Suppressor macrophage treated with lipopolysaccharide for 4 hours (primary cell): Measurements from ENCODE around the gene GPR132.
"Not testable (repeated sequence)": the region's sequence is repeated elsewhere in the genome, so short reads cannot be mapped to it uniquely, and the experiment has no call there.

ENCODE experiments used
- DNase-seq: peaks from one replicate; pipeline ENCODE4 v3.0.0-alpha.2; 2020

The GPR132 gene

DNA sequence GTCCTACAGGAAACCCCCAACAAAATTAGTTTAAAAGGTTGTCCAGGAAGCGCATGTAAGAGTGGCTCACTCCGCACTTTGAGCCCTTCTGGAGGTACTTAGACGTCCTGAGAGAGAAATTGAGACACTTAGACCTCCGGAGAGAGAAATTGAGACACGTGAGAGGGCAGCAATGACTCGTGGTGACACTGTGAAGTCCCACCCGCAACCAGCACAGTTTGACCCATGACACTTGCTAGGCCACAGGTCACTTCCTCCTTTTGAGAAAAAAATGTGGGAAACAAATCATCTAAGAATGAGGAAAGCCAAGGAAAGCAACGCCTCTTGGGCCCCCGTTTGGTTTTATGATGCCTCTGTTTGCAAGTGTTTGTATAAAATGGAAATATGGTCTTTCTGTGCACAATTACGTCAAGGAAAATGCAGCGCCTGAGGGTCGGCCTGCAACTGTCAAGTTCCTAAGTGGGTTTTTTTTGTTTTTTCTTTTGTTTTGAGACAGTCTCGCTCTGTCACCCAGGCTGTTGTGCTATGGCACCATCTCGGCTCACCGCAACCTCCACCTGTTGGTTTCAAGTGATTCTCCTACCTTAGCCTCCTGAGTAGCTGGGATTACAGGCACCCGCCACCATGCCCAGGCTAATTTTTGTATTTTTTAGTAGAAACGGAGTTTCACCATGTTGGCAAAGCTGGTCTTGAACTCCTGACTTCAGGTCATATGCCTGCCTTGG lies 30.8 kb downstream of the GPR132 start:
- peak; percentile 86 for DNase-seq

DNA sequence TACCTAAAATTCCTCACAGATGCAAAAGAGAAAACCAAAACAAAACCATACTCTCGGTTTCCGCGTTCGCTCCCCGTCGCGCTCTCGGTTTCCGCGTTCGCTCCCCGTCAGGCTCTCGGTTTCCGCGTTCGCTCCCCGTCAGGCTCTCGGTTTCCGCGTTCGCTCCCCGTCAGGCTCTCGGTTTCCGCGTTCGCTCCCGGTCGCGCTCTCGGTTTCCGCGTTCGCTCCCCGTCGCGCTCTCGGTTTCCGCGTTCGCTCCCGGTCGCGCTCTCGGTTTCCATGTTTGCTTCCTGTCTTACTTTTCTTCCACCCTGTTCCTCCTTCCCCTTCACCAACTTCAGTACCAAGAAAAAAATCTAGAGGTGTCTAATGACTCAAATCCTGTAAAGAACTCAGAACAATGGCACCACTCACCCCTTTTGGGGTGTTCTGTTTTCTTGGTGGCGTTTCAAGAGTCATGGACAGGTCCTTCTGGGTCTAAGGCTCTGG lies 31.8 kb downstream of the GPR132 start:
- DNase-seq, result peak; percentile 25

DNA sequence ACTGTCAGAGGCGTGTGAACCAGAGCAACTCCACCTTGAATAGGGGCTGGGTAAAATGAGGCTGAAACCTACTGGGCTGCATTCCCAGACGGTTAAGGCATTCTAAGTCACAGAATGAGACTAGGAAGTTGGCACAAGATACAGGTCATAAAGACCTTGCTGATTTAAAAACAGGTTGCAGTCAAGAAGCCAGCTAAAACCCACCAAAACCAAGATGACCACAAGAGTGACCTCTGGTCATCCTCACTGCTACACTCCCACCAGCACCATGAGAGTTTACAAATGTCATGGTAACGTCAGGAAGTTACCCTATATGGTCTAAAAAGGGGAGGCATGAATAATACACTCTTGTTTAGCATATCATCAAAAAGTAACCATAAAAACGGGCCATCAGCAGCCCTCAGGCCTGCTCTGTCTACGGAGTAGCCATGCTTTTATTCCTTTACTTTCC lies 32.8 kb downstream of the GPR132 start:
- not testable (repeated sequence) for DNase-seq

DNA sequence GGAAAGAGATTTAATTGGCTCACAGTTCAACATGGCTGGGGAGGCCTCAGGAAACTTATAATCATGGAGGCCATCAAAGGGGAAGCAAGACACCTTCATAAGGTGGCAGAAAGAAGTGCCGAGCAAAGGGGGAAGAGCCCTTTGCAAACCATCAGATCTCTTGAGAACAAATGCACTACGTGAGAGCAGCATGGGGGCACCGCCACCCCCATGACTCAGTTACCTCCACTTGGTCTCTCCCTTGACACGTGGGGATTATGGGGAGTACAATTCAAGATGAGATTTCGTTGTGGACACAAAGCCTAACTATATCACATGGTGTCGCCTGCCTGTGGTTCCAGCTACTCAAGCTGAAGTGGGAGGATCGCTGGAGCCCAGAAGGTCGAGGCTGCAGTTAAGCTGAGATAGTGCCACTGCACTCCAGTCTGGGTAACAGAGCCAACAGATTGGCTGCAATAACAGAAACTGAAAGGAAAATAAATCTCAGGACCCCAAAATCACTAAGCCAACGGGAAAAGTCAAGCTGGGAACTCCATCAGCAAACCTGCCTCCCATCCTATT lies 34.3 kb downstream of the GPR132 start:
- no peak for DNase-seq

DNA sequence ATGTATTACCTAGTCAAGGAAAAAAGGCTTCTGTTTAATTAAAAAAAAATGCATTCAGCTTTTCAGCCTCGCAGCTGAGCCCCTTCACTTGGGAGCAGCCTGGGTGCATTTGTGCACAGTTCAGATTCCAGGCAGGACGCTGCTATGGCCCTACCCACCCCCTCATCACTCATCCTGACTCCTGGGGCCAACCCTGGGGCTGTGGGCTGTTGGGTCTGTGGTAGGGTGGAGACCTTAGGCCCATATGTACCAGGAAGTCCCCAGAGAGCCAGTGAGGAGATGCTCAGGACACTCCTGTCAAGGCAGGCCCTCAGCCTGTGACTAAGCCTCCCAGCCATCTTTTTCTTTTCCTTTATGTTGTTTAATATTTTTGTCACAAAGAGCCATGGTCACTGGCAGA lies 35.0 kb downstream of the GPR132 start:
- no peak for DNase-seq

DNA sequence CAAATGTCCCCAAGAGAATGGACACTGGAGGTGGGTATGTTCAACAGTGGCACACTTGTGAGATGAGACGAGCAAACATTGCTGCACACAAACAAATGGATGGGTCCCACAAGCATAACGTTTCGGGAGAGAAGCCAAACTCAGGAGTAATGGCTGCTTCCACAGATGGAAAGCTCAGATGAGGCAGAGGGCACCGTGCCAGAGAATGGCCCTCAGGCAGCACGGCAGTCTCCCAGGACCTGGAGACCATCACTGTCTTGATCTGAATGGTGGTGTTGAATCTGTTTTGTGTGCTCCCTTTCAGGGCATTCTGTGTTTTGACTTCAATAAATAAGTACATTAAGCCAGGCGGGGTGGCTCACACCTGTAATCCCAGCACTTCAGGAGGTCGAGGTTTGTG lies 35.8 kb downstream of the GPR132 start:
- no peak for DNase-seq

DNA sequence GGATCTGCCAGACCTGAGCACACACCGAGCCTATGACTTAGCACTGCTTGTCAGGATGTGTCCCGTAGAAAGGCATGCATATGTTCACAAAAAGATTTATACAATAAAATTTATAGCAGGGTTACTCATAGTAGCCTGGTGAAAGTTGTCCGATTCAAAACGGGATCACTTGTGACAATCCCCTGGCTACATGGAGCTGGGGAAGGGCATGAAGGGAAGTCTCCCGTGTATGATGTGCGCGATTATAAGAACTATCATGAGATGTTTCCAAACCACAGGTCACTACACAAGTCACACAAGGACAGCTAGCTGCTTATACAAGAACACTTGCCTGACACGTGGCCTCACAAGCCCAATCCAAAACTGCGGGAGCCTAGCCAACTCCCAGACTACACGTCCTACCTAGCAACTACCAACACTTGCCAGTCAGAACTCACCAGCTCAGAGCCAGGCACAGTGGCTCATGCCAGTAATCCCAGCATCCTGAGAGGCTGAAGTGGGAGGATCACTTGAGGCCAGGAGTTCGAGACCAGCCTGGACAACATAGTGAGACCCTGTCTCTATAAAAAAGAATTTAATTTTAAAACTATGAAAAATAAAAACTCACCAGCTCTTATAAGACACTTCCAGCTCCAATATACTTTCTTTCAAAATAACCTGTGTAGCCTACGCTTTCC lies 36.8 kb downstream of the GPR132 start:
- DNase-seq, result no peak

DNA sequence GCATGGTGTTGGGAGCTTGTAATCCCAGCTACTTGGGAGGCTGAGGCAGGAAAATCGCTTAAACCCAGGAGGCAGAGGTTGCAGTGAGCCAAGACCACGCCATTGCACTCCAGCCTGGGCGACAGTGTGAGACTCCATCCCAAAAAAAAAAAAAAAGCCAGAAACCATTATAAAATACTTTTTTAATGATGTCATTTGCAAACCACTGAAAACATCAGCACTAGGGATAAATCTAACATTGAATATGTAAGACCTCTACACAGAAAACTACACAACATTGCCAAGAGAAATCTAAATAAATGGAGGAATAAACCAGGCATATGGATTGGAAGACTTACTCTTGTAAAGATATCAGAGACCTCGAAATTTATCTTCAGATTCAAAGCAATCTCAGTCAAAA lies 37.5 kb downstream of the GPR132 start:
- DNase-seq, result not testable (repeated sequence)

DNA sequence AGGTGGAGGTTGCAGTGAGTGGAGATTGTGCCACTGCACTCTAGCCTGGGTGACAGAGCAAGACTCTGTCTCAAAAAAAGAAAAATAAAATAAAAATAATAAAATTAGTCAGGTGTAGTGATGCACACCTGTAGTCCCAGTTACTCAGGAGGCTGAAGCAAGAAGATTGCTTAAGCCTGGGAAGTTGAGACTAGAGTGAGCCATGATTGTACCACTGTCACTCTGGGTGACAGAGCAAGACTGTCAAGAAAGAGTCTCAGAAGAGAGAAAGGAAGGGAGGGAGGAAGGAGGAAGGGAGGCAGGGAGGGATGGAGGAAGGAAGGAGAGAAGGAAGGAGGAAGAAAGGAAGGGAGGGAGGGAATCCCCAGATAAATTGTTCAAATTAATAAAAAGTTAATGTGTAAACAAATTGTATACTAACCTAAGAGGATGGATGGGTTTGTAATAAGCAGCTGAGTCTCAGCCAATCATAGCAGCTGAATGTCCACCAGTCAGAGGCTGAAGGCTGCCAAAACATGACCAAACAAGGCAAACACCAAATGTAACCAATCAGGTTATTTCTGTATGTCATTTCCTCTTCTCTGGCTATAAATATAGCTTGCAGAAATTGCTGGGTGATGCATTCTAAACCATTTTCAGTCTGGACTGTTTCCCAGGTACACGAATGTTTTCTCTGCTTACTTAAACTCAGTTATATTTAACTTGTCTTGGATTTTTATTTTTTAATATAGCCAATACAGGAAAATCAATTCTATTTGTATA lies 38.2 kb downstream of the GPR132 start:
- peak; percentile 21 for DNase-seq

DNA sequence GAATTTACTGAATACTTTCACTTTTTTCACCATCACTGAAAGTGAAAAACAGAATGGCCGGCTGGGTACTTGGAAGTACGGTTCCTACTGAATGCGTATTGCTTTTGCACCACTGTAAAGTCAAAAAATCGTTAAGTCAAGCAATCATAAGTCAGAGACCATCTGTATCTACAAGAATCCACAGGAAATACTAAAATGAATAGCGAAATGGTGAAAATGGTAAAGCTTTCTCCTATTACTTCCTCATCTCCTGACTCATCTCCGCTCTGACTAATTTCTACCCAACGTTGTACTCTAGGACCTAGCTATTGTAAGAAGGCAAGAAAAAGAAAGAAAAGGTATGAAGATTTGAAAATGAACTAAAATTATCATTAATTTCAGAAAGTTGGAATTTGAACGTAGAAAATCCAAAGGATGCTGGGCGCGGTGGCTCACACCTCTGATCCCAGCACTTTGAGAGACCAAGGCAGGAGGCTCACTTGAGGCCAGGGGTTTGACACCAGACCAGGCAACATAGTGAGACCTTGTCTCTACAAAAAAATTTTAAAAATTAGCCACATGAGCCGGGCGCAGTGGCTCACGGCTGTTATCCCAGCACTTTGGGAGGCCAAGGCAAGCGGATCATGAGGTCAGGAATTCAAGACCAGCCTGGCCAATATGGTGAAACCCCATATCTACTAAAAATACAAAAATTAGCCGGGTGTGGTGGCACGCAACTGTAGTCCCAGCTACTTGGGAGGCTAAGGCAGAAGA lies 39.0 kb downstream of the GPR132 start:
- peak; percentile 81 for DNase-seq

DNA sequence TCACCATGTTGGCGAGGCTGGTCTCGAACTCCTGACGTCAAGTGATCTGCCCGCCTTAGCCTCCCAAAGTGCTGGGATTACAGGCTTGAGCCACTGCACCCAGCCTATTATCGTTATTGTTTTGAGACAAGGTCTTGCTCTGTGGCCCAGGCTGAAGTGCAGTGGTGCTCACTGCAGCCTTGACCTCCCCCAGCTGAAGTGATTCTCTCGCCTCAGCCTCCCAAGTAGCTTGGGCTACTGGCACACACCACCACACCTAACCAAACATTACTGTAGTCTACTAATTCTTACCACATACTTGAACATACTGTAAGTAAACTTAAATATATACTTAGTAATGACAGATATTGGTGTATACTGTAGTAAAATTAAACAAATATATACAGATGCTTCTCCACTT lies 39.8 kb downstream of the GPR132 start:
- no peak for DNase-seq

DNA sequence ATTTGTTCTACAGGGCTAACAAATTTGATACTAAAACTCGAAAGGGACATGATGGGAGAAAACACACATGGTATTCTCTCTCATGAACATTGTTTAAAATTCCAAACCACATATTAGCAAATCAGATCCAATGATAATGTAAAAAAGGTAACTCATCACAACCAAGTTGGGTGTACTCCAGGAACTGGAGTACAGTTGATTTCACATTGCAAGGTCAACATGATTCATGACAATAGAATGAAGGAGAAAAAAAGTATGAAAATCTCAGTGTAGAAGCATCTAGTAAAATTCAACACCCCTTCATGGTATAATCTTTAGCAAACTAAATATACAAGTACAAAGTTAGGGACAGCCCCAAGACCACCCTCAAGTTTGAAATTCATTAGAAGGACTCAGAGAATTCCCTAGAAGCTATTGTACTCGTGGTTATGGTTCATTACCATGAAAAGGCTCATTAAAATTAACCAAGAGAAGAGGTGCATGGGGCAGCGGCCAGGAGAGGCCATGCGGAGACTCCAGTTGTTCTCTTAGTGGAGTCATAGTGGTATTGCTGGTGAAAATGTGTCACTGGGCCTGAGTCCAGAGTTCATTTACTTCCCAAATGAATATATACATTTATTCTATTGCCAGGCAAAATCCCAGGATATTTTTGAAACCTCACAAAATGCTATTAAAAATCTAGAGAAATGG lies 41.3 kb downstream of the GPR132 start:
- DNase-seq, result no peak

DNA sequence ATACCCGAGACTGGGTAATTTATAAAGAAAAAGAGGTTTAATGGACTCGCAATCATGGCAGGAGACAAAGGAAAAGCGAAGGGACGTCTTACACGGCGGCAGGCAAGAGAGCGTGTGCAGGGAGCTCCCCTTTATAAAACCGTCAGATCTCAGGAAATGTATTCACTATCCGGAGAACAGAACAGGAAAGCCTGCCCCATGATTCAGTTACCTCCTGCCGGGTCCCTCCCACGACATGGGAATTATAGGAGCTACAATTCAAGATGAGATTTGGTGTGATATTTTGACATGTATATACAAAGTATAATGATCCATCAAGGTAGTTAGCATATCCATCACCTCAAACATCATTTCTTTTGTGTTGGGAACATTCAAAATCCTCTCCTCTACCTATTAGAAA lies 42.1 kb downstream of the GPR132 start:
- DNase-seq, result no peak

DNA sequence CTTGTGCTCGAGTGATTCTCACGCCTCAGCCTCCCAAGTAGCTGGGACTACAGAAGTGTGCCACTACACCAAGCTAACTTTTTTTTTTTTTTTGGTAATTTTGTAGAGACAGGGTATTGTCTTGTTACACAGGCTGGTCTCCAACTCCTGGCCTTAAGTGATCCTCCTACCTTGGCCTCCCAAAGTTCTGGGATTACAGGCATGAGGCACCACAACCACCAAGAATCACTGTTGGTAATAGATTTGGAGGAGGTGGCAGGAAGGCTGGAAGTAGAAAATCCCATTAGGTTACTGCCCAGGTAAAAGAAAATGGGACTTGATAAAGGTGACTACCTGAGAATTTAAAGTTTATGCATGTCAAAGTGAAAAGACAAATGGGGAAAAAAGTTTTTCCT lies 43.0 kb downstream of the GPR132 start:
- no peak for DNase-seq

DNA sequence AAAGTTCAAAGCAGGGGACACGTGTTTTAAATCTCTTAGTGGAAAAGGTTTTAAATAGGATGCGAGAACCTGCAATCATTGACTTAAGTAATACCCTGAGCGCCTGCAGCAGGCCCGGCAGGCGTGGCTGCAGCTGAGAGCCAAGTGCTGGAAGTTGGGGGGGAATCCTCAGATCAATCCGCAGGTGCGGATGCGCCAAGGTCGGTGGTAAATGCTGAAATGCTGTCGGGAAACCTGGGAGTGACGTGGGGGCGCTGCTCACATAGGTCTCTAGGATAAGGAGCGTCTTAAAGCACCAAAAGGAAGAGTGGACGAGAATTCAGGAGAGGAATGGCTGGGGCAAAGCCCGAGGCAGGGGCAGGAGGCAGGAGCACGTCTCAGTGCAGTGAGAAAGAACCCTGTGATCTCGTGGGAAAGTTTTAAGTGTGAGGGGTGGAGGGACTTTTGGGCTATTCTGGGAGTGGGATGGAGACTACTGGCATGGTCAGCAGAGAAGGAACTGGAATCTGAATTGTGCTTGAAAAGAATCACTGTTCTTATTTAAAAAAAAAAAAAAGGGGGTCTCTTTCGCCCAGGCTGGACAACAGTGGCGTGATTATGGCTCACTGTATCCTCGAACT lies 43.5 kb downstream of the GPR132 start:
- peak; percentile 13 for DNase-seq

DNA sequence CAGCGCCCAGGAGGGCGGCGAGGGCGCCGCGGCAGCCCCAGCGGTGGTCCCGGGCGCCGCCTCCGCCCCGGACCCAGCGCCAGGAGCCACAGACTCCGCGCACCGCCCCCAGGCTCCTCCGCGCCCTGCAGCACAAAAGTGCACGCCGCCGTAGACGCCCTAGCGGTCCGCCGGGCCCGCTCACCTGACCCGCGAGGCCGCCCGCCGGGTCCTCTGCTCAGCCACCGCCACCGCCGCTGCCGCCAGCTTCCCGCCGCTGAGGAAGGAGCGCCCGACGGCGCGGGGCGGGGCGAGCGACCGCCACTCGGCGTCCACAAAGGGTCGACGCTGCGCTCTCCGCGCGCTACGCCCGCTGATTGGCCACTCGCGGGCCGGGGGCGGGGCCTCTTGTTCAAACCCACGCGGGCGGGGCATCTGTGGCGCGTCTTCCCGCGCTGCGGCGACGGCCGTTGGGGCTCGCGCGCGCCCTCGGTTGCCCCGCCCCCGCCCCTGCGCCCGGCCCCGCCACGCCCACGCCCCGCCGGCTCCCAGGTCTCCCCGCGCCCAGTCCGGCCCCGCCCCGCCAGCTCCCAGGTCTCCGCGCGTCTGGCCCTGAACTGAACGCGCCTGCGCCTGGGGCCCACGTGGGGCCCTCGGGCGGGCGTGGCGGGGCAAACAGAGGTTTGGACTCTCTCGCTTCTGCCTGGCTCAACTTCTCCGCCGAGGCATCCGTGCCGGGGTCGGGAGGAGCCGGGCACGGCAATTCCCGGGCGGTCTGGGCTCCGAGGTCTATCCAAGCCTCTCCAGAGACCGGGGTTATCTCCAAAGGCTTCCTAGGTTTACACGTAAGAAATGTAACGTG lies 44.2 kb downstream of the GPR132 start, which contains the start of gene CDCA4:
Gene CDCA4 (minus strand): TSS at position 269 of the 841 bp plus-strand sequence. CDS start 9,154 bp downstream, outside the sequence.
- DNase-seq, result peak; percentile 99

DNA sequence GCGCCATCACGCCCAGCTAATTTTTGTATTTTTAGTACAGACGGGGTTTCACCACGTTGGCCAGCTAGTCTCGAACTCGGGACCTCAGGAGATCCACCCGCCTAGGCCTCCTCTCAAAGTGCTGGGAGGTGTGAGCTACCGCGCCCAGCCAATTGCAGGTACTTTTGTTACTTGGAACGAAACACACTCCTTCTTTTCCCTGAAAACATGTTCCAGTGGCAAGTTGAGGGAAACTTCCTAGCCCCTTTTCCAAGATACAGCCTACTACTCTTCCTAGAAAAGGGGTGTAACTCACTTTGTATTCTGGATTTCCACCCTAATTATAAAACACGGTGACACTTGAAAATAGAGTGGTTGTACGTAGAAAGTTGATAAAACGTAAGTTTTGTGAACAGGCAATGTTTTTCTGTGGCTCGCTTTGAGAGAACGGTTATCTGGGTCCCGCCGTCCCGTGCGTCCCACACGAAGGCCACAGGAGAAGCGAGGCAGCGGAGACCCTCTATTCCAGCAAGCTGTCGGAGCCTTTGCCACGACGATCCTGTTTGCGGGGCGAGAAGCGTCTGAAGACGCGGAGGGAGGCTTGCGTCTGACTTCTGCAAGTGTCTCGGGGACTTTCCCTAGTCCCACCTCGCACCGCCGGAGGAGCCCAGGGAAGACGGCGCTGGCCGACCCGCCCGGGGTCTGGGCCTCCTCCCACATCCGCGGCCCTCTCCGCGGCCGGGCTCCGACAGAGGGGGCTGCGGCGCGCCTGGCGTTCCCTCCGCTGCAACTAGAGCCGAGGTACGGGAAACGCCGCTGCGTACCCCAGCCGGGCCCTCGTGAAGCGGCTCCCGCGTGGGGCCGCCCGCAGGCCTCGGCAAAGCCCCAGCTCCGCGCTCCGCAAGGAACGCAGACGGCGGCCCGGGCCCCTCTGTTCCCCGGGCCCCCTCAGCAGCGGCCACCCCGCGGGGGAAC lies 45.1 kb downstream of the GPR132 start:
- peak; percentile 44 for DNase-seq

DNA sequence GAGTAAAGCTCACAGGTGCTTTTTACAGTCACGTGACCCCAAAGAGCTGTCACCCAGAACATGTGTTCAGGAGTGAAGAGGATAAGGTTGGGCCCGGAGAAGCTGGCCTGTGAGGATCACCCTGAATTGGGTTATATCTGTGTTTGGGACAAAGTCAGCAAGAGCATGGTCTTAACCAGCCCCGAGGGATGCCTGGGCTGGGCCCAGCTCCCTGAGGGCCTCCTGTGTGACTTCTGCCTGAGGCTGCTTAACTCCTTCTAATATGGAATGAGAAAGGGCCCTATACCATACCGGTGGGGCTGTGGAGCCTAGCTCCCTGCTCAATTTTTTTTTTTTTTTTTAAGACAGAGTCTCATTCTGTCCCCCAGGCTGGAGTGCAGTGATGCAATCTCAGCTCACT lies 46.8 kb downstream of the GPR132 start:
- no peak for DNase-seq

DNA sequence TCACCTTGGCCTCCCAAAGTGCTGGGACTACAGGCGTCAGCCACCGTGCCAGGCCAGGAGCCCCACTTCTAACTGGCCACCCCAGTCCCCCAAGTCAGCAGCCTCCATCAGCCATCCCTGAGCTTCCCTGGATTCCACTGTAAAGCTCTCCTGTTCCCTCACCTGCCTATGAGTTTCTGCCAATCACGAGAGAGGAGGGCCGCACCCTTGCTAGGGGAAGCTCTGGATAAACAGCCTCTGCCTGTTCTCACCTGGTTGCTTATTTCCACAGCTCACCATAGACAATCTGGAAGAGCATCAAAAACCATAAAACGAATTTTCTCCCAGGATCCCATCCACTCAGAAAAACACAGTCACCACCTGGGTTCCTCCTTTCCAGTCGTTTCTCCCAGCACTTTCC lies 49.3 kb downstream of the GPR132 start:
- DNase-seq, result no peak
